Measurements from ENCODE around the gene MAP3K5. TPM values are rescaled to one million over a fixed set of nuclear protein-coding genes. Genes with fewer than 3 reads are reported as not detected.
"Not testable (repeated sequence)": the region's sequence is repeated elsewhere in the genome, so short reads cannot be mapped to it uniquely, and the experiment has no call there.

Gene MAP3K5
- total and polyA plus RNA-seq, 4 experiments from 2014 or later, result 7.3 to 31.7 (median 28.8) TPM

- POLR2A ChIA-PET (ENCODE audit: partially characterized antibody), result interaction anchor here (2.0 to 2.4 kb wide), 2 partner anchors 75 kb away, joined by 6 to 10 read pairs; partner anchors contain the start of gene MAP3K5
- CTCF ChIA-PET (ENCODE audit: partially characterized antibody), result interaction anchor here (0.9 to 15.8 kb wide), 4 partner anchors 23 to 74 kb away, joined by 3 to 139 read pairs (median 14); partner anchors contain the start of gene MAP3K5
- no peak overlapping the region for H3K27ac ChIP-seq (ENCODE audit: low read depth, low read length)
- Mint-ChIP-seq H3K4me3 (no peak overlapping the region), H3K27ac (peak overlapping the region in 2 of 7 donors; percentile 36 to 68), H3K36me3 (peaks cover 23% of the 10 kb centered on the region in 2 donors), H3K4me1 (peaks cover 35 to 48% (median 42%) of the 10 kb centered on the region in 4 donors), H3K9me3 (peaks cover 0 to 7% (median 0%) of the 10 kb centered on the region in 8 donors), H3K27me3 (no peaks in the 10 kb centered on the region)
- H3K36me3 ChIP-seq (ENCODE audit: insufficient read depth, low read length), result no peaks in the 10 kb centered on the region
- DNase-seq, result no peak
- intact Hi-C loops (cut with micrococcal nuclease), result no loop called here
- H3K27me3 ChIP-seq (ENCODE audit: insufficient read depth, low read length), result no peaks in the 10 kb centered on the region
- peaks cover 35% of the 10 kb centered on the region for H3K4me1 ChIP-seq (ENCODE audit: insufficient read depth, low read length)
- no peak overlapping the region for H3K4me3 ChIP-seq (ENCODE audit: low read length in 2 of 2)
- H3K9me3 ChIP-seq (ENCODE audit: control insufficient read depth in 1 of 2, low read length in 2 of 2), result no peaks in the 10 kb centered on the region
Observed at GRCh38 chr6:136716917-136717715, 75.2 kb downstream of the MAP3K5 start.

GRCh38 chr6:136712642-136713041 lies 79.6 kb downstream of the MAP3K5 start:
- H3K4me3 ChIP-seq (ENCODE audit: low read length in 2 of 2); DNase-seq; H3K27me3 ChIP-seq (ENCODE audit: insufficient read depth, low read length); H3K4me3 Mint-ChIP-seq; H3K27me3 Mint-ChIP-seq; H3K9me3 ChIP-seq (ENCODE audit: control insufficient read depth in 1 of 2, low read length in 2 of 2); H3K27ac ChIP-seq (ENCODE audit: low read depth, low read length); intact Hi-C loops (cut with micrococcal nuclease); H3K9me3 Mint-ChIP-seq; H3K36me3 ChIP-seq (ENCODE audit: insufficient read depth, low read length); H3K4me1 ChIP-seq (ENCODE audit: insufficient read depth, low read length): not testable (repeated sequence)
- H3K27ac Mint-ChIP-seq, result peak overlapping the region in 4 of 7 donors; percentile 18 to 42 (median 35)
- ChIA-PET POLR2A (ENCODE audit: partially characterized antibody) (interaction anchor here (0.9 to 1.2 kb wide), 2 partner anchors 8 to 79 kb away, joined by 3 to 8 read pairs; partner anchors contain the start of gene MAP3K5), CTCF (ENCODE audit: partially characterized antibody) (interaction anchor here (1.0 to 15.8 kb wide), 5 partner anchors 9 to 80 kb away, joined by 3 to 139 read pairs (median 9); partner anchors contain the start of gene MAP3K5)
- H3K36me3 Mint-ChIP-seq, result peaks cover 14 to 21% of the 10 kb centered on the region in 2 donors
- peaks cover 12 to 31% (median 21%) of the 10 kb centered on the region in 4 donors for H3K4me1 Mint-ChIP-seq

- peaks cover 12 to 34% (median 25%) of the 10 kb centered on the region in 4 donors for H3K4me1 Mint-ChIP-seq
- Histone ChIP-seq H3K9me3 (ENCODE audit: control insufficient read depth in 1 of 2, low read length in 2 of 2) (no peaks in the 10 kb centered on the region), H3K36me3 (ENCODE audit: insufficient read depth, low read length) (no peaks in the 10 kb centered on the region), H3K27ac (ENCODE audit: low read depth, low read length) (no peak overlapping the region), H3K4me3 (ENCODE audit: low read length in 2 of 2) (no peak overlapping the region), H3K27me3 (ENCODE audit: insufficient read depth, low read length) (no peaks in the 10 kb centered on the region), H3K4me1 (ENCODE audit: insufficient read depth, low read length) (peaks cover 4% of the 10 kb centered on the region)
- H3K9me3 Mint-ChIP-seq, result no peaks in the 10 kb centered on the region
- intact Hi-C loops (cut with micrococcal nuclease), result no loop called here
- H3K27me3 Mint-ChIP-seq, result no peaks in the 10 kb centered on the region
- ChIA-PET CTCF (ENCODE audit: partially characterized antibody) (interaction anchor here (0.7 to 3.2 kb wide), 5 partner anchors 9 to 81 kb away, joined by 3 to 19 read pairs (median 6); partner anchors contain the start of gene MAP3K5), POLR2A (ENCODE audit: partially characterized antibody) (interaction anchor here (0.8 to 1.2 kb wide), 3 partner anchors 9 to 80 kb away, joined by 3 to 8 read pairs (median 3); partner anchors contain the start of gene MAP3K5)
- H3K36me3 Mint-ChIP-seq, result peaks cover 21 to 30% of the 10 kb centered on the region in 2 donors
- no peak overlapping the region for H3K4me3 Mint-ChIP-seq
- H3K27ac Mint-ChIP-seq, result peak overlapping the region in 1 of 7 donors; percentile 57
- DNase-seq, result no peak
Observed at GRCh38 chr6:136711644-136712043, 80.6 kb downstream of the MAP3K5 start.

- CTCF ChIA-PET (ENCODE audit: partially characterized antibody), result interaction anchor here (0.7 to 3.2 kb wide), 5 partner anchors 8 to 81 kb away, joined by 3 to 19 read pairs (median 5); partner anchors contain the start of gene MAP3K5
- Mint-ChIP-seq H3K4me1 (peaks cover 12 to 31% (median 23%) of the 10 kb centered on the region in 4 donors), H3K9me3 (no peaks in the 10 kb centered on the region), H3K27ac (peak overlapping the region in 2 of 7 donors; percentile 11 to 57), H3K4me3 (no peak overlapping the region), H3K36me3 (peaks cover 26% of the 10 kb centered on the region in 2 donors), H3K27me3 (no peaks in the 10 kb centered on the region)
- DNase-seq, result no peak
- POLR2A ChIA-PET (ENCODE audit: partially characterized antibody), result interaction anchor here (0.8 kb wide), 1 partner anchor 50 kb away, joined by 3 read pairs; no protein-coding TSS in a partner anchor
- H3K27me3 ChIP-seq (ENCODE audit: insufficient read depth, low read length), result no peaks in the 10 kb centered on the region
- H3K4me3 ChIP-seq (ENCODE audit: low read length in 2 of 2), result no peak overlapping the region
- H3K9me3 ChIP-seq (ENCODE audit: control insufficient read depth in 1 of 2, low read length in 2 of 2), result no peaks in the 10 kb centered on the region
- no peaks in the 10 kb centered on the region for H3K36me3 ChIP-seq (ENCODE audit: insufficient read depth, low read length)
- intact Hi-C loops (cut with micrococcal nuclease), result no loop called here
- no peak overlapping the region for H3K27ac ChIP-seq (ENCODE audit: low read depth, low read length)
- no peaks in the 10 kb centered on the region for H3K4me1 ChIP-seq (ENCODE audit: insufficient read depth, low read length)
Observed at GRCh38 chr6:136710877-136711552, 81.3 kb downstream of the MAP3K5 start.

GRCh38 chr6:136709429-136709828 lies 82.8 kb downstream of the MAP3K5 start:
- Mint-ChIP-seq H3K27me3 (no peaks in the 10 kb centered on the region), H3K4me3 (no peak overlapping the region), H3K36me3 (peaks cover 28% of the 10 kb centered on the region in 2 donors), H3K4me1 (peaks cover 12 to 27% (median 22%) of the 10 kb centered on the region in 4 donors), H3K9me3 (no peaks in the 10 kb centered on the region), H3K27ac (no peak overlapping the region)
- CTCF ChIA-PET (ENCODE audit: partially characterized antibody), result interaction anchor here (1.4 to 1.7 kb wide), 2 partner anchors 9 to 65 kb away, joined by 4 to 5 read pairs; no protein-coding TSS in a partner anchor
- Histone ChIP-seq H3K36me3 (ENCODE audit: insufficient read depth, low read length) (no peaks in the 10 kb centered on the region), H3K9me3 (ENCODE audit: control insufficient read depth in 1 of 2, low read length in 2 of 2) (no peaks in the 10 kb centered on the region), H3K4me3 (ENCODE audit: low read length in 2 of 2) (no peak overlapping the region), H3K27ac (ENCODE audit: low read depth, low read length) (no peak overlapping the region), H3K27me3 (ENCODE audit: insufficient read depth, low read length) (no peaks in the 10 kb centered on the region), H3K4me1 (ENCODE audit: insufficient read depth, low read length) (no peaks in the 10 kb centered on the region)
- intact Hi-C loops (cut with micrococcal nuclease), result no loop called here
- POLR2A ChIA-PET (ENCODE audit: partially characterized antibody), result no interaction called here
- no peak for DNase-seq

GRCh38 chr6:136706430-136706829 lies 85.8 kb downstream of the MAP3K5 start:
- Mint-ChIP-seq H3K36me3 (peaks cover 19 to 26% of the 10 kb centered on the region in 2 donors), H3K27ac (peak overlapping the region in 2 of 7 donors; percentile 27 to 50), H3K9me3 (no peaks in the 10 kb centered on the region), H3K27me3 (no peaks in the 10 kb centered on the region), H3K4me1 (peaks cover 24 to 27% (median 25%) of the 10 kb centered on the region in 4 donors), H3K4me3 (no peak overlapping the region)
- no peak overlapping the region for H3K27ac ChIP-seq (ENCODE audit: low read depth, low read length)
- ChIA-PET CTCF (ENCODE audit: partially characterized antibody) (interaction anchor here (1.0 to 1.9 kb wide), 4 partner anchors 8 to 86 kb away, joined by 3 to 12 read pairs (median 3); partner anchors contain the start of gene MAP3K5), POLR2A (ENCODE audit: partially characterized antibody) (no interaction called here)
- H3K9me3 ChIP-seq (ENCODE audit: control insufficient read depth in 1 of 2, low read length in 2 of 2), result no peaks in the 10 kb centered on the region
- H3K4me1 ChIP-seq (ENCODE audit: insufficient read depth, low read length), result no peaks in the 10 kb centered on the region
- DNase-seq, result no peak
- no peak overlapping the region for H3K4me3 ChIP-seq (ENCODE audit: low read length in 2 of 2)
- no peaks in the 10 kb centered on the region for H3K36me3 ChIP-seq (ENCODE audit: insufficient read depth, low read length)
- no peaks in the 10 kb centered on the region for H3K27me3 ChIP-seq (ENCODE audit: insufficient read depth, low read length)
- intact Hi-C loops (cut with micrococcal nuclease), result no loop called here
